ENCODE results near the gene GPR27. TPM values are rescaled to one million over a fixed set of nuclear protein-coding genes. Genes with fewer than 3 reads are reported as not detected.

GPR27 gene
- total and polyA plus RNA-seq, 4 donors, result 0.09 to 0.65 (median 0.17) TPM; not detected in 1

DNA sequence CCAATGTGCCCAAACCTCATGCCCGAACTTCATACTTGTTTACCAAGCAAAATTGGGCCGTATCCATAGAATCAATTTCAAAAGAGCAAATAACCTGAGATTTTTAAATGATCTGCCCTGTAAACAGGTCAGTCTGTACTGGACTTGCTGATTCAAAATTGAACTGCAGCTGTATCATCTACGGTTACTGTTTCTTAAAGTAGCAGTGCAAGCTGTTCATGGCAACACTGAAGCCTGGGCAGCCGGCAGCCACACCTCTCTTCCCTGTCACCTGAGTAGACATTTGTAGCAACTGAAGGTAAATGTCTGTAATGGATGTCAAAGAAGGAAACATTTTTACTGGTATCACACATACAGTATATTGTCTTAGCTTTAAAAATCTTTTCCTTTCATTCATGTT is 39.1 kb upstream of the GPR27 start:
- Histone ChIP-seq H3K27me3 (ENCODE audit: control insufficient read depth in 4 of 4, insufficient read depth in 4 of 4, low read length in 3 of 4) (no peaks in the 10 kb centered on the region), H3K9ac (ENCODE audit: low read depth in 1 of 2, low read length in 2 of 2) (no peak overlapping the region), H3K36me3 (ENCODE audit: control insufficient read depth in 4 of 4, insufficient read depth in 3 of 4, low read depth in 1 of 4, low read length in 3 of 4) (peaks cover 0 to 4% (median 0%) of the 10 kb centered on the region in 4 donors), H3K27ac (ENCODE audit: low read depth in 1 of 2, low read length in 2 of 2) (no peak overlapping the region), H3K4me1 (ENCODE audit: control insufficient read depth in 4 of 4, insufficient read depth in 4 of 4, low read length in 3 of 4) (peaks cover 0 to 5% (median 2%) of the 10 kb centered on the region in 4 donors), H3K4me3 (ENCODE audit: low read depth in 1 of 3, low read length in 3 of 3) (no peak overlapping the region), H3K9me3 (ENCODE audit: control insufficient read depth in 4 of 4, low read length in 3 of 4) (no peaks in the 10 kb centered on the region)
- 62% methylated on average over 4 of the region's 4 CpGs for WGBS
- TF ChIP-seq FOXA1 (IDR thresholded peaks at IDR 0.05) (no peak), YY1 (IDR thresholded peaks at IDR 0.05) (no peak), HNF4G (IDR thresholded peaks at IDR 0.05) (no peak), HNF4A (conservative IDR thresholded peaks at IDR 0.05) (no peak), SP1 (IDR thresholded peaks at IDR 0.05) (no peak), JUND (IDR thresholded peaks at IDR 0.05) (no peak), EGR1 (IDR thresholded peaks at IDR 0.05; ENCODE audit: low read depth in 2 of 2) (no peak), GABPA (IDR thresholded peaks at IDR 0.05 in 1 of 2, conservative IDR thresholded peaks at IDR 0.05 in 1 of 2) (no peak), FOXA2 (IDR thresholded peaks at IDR 0.05) (no peak), RXRA (IDR thresholded peaks at IDR 0.05) (no peak), NR2F2 (IDR thresholded peaks at IDR 0.05) (no peak), TAF1 (conservative IDR thresholded peaks at IDR 0.05) (no peak), RAD21 (IDR thresholded peaks at IDR 0.05) (no peak)
- TF ChIP-seq, protein P1, sequence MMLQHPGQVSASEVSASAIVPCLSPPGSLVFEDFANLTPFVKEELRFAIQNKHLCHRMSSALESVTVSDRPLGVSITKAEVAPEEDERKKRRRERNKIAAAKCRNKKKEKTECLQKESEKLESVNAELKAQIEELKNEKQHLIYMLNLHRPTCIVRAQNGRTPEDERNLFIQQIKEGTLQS (IDR thresholded peaks at IDR 0.05), result no peak
- TF ChIP-seq, protein P2, sequence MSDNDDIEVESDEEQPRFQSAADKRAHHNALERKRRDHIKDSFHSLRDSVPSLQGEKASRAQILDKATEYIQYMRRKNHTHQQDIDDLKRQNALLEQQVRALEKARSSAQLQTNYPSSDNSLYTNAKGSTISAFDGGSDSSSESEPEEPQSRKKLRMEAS (IDR thresholded peaks at IDR 0.05), result no peak
- TF ChIP-seq, protein P3, sequence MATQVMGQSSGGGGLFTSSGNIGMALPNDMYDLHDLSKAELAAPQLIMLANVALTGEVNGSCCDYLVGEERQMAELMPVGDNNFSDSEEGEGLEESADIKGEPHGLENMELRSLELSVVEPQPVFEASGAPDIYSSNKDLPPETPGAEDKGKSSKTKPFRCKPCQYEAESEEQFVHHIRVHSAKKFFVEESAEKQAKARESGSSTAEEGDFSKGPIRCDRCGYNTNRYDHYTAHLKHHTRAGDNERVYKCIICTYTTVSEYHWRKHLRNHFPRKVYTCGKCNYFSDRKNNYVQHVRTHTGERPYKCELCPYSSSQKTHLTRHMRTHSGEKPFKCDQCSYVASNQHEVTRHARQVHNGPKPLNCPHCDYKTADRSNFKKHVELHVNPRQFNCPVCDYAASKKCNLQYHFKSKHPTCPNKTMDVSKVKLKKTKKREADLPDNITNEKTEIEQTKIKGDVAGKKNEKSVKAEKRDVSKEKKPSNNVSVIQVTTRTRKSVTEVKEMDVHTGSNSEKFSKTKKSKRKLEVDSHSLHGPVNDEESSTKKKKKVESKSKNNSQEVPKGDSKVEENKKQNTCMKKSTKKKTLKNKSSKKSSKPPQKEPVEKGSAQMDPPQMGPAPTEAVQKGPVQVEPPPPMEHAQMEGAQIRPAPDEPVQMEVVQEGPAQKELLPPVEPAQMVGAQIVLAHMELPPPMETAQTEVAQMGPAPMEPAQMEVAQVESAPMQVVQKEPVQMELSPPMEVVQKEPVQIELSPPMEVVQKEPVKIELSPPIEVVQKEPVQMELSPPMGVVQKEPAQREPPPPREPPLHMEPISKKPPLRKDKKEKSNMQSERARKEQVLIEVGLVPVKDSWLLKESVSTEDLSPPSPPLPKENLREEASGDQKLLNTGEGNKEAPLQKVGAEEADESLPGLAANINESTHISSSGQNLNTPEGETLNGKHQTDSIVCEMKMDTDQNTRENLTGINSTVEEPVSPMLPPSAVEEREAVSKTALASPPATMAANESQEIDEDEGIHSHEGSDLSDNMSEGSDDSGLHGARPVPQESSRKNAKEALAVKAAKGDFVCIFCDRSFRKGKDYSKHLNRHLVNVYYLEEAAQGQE (IDR thresholded peaks at IDR 0.05), result no peak
- TF ChIP-seq, protein P4, sequence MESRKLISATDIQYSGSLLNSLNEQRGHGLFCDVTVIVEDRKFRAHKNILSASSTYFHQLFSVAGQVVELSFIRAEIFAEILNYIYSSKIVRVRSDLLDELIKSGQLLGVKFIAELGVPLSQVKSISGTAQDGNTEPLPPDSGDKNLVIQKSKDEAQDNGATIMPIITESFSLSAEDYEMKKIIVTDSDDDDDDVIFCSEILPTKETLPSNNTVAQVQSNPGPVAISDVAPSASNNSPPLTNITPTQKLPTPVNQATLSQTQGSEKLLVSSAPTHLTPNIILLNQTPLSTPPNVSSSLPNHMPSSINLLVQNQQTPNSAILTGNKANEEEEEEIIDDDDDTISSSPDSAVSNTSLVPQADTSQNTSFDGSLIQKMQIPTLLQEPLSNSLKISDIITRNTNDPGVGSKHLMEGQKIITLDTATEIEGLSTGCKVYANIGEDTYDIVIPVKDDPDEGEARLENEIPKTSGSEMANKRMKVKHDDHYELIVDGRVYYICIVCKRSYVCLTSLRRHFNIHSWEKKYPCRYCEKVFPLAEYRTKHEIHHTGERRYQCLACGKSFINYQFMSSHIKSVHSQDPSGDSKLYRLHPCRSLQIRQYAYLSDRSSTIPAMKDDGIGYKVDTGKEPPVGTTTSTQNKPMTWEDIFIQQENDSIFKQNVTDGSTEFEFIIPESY (IDR thresholded peaks at IDR 0.05), result no peak
- TF ChIP-seq, protein P5, sequence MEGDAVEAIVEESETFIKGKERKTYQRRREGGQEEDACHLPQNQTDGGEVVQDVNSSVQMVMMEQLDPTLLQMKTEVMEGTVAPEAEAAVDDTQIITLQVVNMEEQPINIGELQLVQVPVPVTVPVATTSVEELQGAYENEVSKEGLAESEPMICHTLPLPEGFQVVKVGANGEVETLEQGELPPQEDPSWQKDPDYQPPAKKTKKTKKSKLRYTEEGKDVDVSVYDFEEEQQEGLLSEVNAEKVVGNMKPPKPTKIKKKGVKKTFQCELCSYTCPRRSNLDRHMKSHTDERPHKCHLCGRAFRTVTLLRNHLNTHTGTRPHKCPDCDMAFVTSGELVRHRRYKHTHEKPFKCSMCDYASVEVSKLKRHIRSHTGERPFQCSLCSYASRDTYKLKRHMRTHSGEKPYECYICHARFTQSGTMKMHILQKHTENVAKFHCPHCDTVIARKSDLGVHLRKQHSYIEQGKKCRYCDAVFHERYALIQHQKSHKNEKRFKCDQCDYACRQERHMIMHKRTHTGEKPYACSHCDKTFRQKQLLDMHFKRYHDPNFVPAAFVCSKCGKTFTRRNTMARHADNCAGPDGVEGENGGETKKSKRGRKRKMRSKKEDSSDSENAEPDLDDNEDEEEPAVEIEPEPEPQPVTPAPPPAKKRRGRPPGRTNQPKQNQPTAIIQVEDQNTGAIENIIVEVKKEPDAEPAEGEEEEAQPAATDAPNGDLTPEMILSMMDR (IDR thresholded peaks at IDR 0.05; ENCODE audit: low read depth, low read length, missing input control), result no peak
- DNase-seq (ENCODE audit: low spot score), result no peak

Measured in liver (tissue), 9 donors.